Testis (tissue), 2 donors: Measurements from ENCODE around the gene CEP295NL.

Experiments used
- CTCF ChIP-seq, 3 experiments: fragments of 450-650 bp in 2 of 3; fragments of 200-600 bp in 1 of 3; sonication (generic) in 1 of 3; IDR thresholded peaks; one replicate each; pipeline ENCODE4 v1.5.1; 2016 to 2019; ENCODE audit warnings: antibody characterized with exemption in 3 of 3, mild to moderate bottlenecking in 2 of 3, moderate library complexity in 1 of 3
- POLR2A ChIP-seq: fragments of 450-650 bp; IDR thresholded peaks from one replicate; pipeline ENCODE4 v1.6.1; 2017; ENCODE audit warnings: antibody characterized with exemption, mild to moderate bottlenecking, moderate library complexity

DNA sequence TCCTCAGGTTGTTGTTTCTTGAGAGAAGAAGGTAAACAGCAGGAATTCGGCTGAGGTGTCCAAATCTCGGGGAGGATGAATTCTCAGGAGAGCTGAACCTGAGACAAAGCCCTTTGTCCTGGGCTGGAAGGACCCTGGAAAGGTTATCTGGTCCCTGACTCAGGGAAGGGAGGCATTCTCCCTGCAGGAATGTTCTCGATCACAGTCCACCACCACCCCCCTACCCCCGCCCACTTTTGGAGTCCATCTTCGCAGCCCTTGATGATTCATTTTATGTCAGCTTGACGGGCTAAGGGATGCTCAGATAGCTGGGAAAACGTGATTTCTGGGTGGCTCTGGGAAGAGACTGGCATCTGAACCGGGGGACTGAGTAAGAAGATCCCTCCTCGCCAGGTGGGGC, 1.4 kb upstream of the CEP295NL start:
- TF ChIP-seq CTCF (IDR thresholded peaks at IDR 0.05) = no peak
- TF ChIP-seq POLR2A = no peak
